IPS-18a (cell line): Measurements from ENCODE around the gene SASH1.

Experiments
- H3K27ac ChIP-seq: one replicate; pipeline ENCODE4 v1.5.1; 2013; ENCODE audit warnings: low read length
- H3K27me3 ChIP-seq: one replicate; pipeline ENCODE4 v1.6.1; 2013; ENCODE audit warnings: mild to moderate bottlenecking, low read length; ENCODE audit not compliant: control insufficient read depth, insufficient read depth
- H3K36me3 ChIP-seq: one replicate; pipeline ENCODE4 v1.6.1; 2013; ENCODE audit warnings: low read depth, low read length; ENCODE audit not compliant: control insufficient read depth
- H3K4me1 ChIP-seq: one replicate; pipeline ENCODE4 v1.6.1; 2013; ENCODE audit warnings: low read depth, low read length; ENCODE audit not compliant: control insufficient read depth
- H3K4me3 ChIP-seq: one replicate; pipeline ENCODE4 v1.5.1; 2013; ENCODE audit warnings: low read length
- H3K9ac ChIP-seq: one replicate; pipeline ENCODE4 v1.6.1; 2013; ENCODE audit warnings: mild to moderate bottlenecking, low read length, moderate library complexity
- H3K9me3 ChIP-seq: one replicate; pipeline ENCODE4 v1.6.1; 2013; ENCODE audit warnings: low read depth, low read length; ENCODE audit not compliant: control insufficient read depth

Gene SASH1

GRCh38 chr6:148551226-148551625 lies 208.6 kb downstream of the SASH1 start:
- H3K4me3 ChIP-seq: no peak overlapping the region
- H3K9ac ChIP-seq: no peak overlapping the region
- peaks cover 20% of the 10 kb centered on the region for H3K36me3 ChIP-seq
- H3K27me3 ChIP-seq: no peaks in the 10 kb centered on the region
- no peaks in the 10 kb centered on the region for H3K9me3 ChIP-seq
- peaks cover 6% of the 10 kb centered on the region for H3K4me1 ChIP-seq
- no peak overlapping the region for H3K27ac ChIP-seq

- Histone ChIP-seq H3K4me1 (no peaks in the 10 kb centered on the region), H3K9ac (no peak overlapping the region), H3K36me3 (no peaks in the 10 kb centered on the region), H3K27ac (no peak overlapping the region), H3K27me3 (peaks cover 8% of the 10 kb centered on the region), H3K9me3 (no peaks in the 10 kb centered on the region), H3K4me3 (no peak overlapping the region)
These were observed 213.8 kb downstream of the SASH1 start for GRCh38 chr6:148556410-148556809.

- Histone ChIP-seq H3K9me3 (no peaks in the 10 kb centered on the region), H3K27ac (no peak overlapping the region), H3K36me3 (no peaks in the 10 kb centered on the region), H3K4me3 (no peak overlapping the region), H3K9ac (no peak overlapping the region), H3K4me1 (no peaks in the 10 kb centered on the region), H3K27me3 (peaks cover 8% of the 10 kb centered on the region)
These were observed 215.2 kb downstream of the SASH1 start for GRCh38 chr6:148557796-148558321.

GRCh38 chr6:148559848-148560433 lies 217.3 kb downstream of the SASH1 start:
- H3K36me3 ChIP-seq: no peaks in the 10 kb centered on the region
- no peaks in the 10 kb centered on the region for H3K4me1 ChIP-seq
- H3K9me3 ChIP-seq: no peaks in the 10 kb centered on the region
- H3K4me3 ChIP-seq: peak overlapping the region; percentile 59
- peaks cover 8% of the 10 kb centered on the region for H3K27me3 ChIP-seq
- no peak overlapping the region for H3K27ac ChIP-seq
- H3K9ac ChIP-seq: no peak overlapping the region

- H3K27ac ChIP-seq: no peak overlapping the region
- peaks cover 8% of the 10 kb centered on the region for H3K27me3 ChIP-seq
- H3K9me3 ChIP-seq: no peaks in the 10 kb centered on the region
- no peaks in the 10 kb centered on the region for H3K36me3 ChIP-seq
- H3K9ac ChIP-seq: no peak overlapping the region
- no peak overlapping the region for H3K4me3 ChIP-seq
- no peaks in the 10 kb centered on the region for H3K4me1 ChIP-seq
These were observed 219.0 kb downstream of the SASH1 start for GRCh38 chr6:148561629-148562028.

GRCh38 chr6:148563066-148563465 lies 220.4 kb downstream of the SASH1 start:
- no peak overlapping the region for H3K4me3 ChIP-seq
- H3K4me1 ChIP-seq: no peaks in the 10 kb centered on the region
- H3K36me3 ChIP-seq: no peaks in the 10 kb centered on the region
- peaks cover 8% of the 10 kb centered on the region for H3K27me3 ChIP-seq
- H3K9me3 ChIP-seq: no peaks in the 10 kb centered on the region
- no peak overlapping the region for H3K9ac ChIP-seq
- H3K27ac ChIP-seq: no peak overlapping the region

GRCh38 chr6:148564494-148565035 lies 221.9 kb downstream of the SASH1 start:
- H3K27me3 ChIP-seq: peaks cover 8% of the 10 kb centered on the region
- no peak overlapping the region for H3K4me3 ChIP-seq
- no peak overlapping the region for H3K27ac ChIP-seq
- H3K9ac ChIP-seq: no peak overlapping the region
- no peaks in the 10 kb centered on the region for H3K9me3 ChIP-seq
- H3K4me1 ChIP-seq: no peaks in the 10 kb centered on the region
- no peaks in the 10 kb centered on the region for H3K36me3 ChIP-seq

GRCh38 chr6:148565321-148565926 lies 222.8 kb downstream of the SASH1 start:
- Histone ChIP-seq H3K9ac (no peak overlapping the region), H3K27ac (no peak overlapping the region)

GRCh38 chr6:148565930-148566663 lies 223.5 kb downstream of the SASH1 start:
- no peaks in the 10 kb centered on the region for H3K4me1 ChIP-seq
- no peak overlapping the region for H3K9ac ChIP-seq
- H3K9me3 ChIP-seq: no peaks in the 10 kb centered on the region
- H3K4me3 ChIP-seq: no peak overlapping the region
- H3K36me3 ChIP-seq: no peaks in the 10 kb centered on the region
- no peaks in the 10 kb centered on the region for H3K27me3 ChIP-seq
- H3K27ac ChIP-seq: no peak overlapping the region

More at GRCh38 chr6:148565321-148565926, 222.8 kb downstream of the SASH1 start:
- Histone ChIP-seq H3K9me3 (no peaks in the 10 kb centered on the region), H3K36me3 (no peaks in the 10 kb centered on the region), H3K27me3 (peaks cover 5% of the 10 kb centered on the region), H3K4me3 (no peak overlapping the region), H3K4me1 (no peaks in the 10 kb centered on the region)

GRCh38 chr6:148566664-148567350 lies 224.2 kb downstream of the SASH1 start:
- H3K36me3 ChIP-seq: no peaks in the 10 kb centered on the region
- H3K27ac ChIP-seq: no peak overlapping the region
- H3K4me3 ChIP-seq: no peak overlapping the region
- H3K9ac ChIP-seq: no peak overlapping the region
- no peaks in the 10 kb centered on the region for H3K4me1 ChIP-seq
- H3K27me3 ChIP-seq: no peaks in the 10 kb centered on the region
- H3K9me3 ChIP-seq: no peaks in the 10 kb centered on the region

GRCh38 chr6:148570456-148570855 lies 227.8 kb downstream of the SASH1 start:
- Histone ChIP-seq H3K27me3 (no peaks in the 10 kb centered on the region), H3K9me3 (no peaks in the 10 kb centered on the region), H3K9ac (no peak overlapping the region), H3K27ac (no peak overlapping the region), H3K4me3 (no peak overlapping the region), H3K36me3 (no peaks in the 10 kb centered on the region), H3K4me1 (no peaks in the 10 kb centered on the region)
